GM19468 (cell line): Measurements from ENCODE around the gene CCDC171.
"Not testable (repeated sequence)": the region's sequence is repeated elsewhere in the genome, so short reads cannot be mapped to it uniquely, and the experiment has no call there.

ENCODE experiments used
- ATAC-seq: cut with Tn5 transposase; IDR thresholded peaks from one replicate; pipeline ENCODE4 v1.9.1; 2021; ENCODE audit warnings: mild to moderate bottlenecking, moderate library complexity, moderate number of reproducible peaks; ENCODE audit not compliant: unreplicated experiment; ENCODE audit errors: extremely low read depth

CCDC171 gene

GRCh38 chr9:15549611-15550010 is 3.2 kb upstream of the CCDC171 start:
- ATAC-seq = no peak

DNA sequence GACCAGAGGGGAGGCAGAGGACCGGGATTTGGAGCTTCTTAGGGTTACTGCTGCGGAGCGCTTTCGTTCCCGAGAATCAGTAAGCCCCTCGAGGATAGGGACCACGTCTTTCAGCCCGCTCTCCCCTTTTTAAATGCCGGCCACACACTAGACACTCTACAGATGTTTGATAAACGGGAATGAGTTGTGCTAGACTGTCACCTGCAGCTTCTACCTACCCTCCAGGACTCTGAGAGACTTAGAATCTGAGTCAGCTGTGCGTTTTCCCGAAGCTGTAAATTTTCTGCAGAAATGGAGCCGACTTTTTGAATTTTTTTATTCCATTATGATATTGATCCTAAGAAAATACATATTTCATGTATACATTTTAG is 670 bp downstream of the CCDC171 start:
- no peak for ATAC-seq

DNA sequence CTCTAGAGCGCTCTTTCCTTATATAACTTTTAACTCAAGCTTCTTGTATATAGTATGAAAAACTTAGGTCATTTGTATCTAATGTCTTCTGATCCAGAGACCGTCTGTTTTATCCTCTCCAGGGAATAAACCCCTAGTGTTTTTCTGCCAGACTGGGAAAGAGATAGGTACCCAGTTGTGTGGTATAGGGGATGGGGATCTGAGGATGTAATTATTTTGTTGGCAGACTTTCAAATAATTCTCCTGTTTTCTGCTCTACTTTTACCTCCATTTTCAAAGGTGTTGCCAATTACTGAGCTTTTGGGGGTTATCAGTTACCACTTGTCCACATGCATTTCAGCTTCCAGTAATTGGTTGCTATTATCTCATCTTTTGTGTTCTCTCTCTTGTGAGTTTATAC is 17.9 kb downstream of the CCDC171 start:
- no peak for ATAC-seq

- ATAC-seq = no peak
Observed at GRCh38 chr9:15572200-15572770, 19.4 kb downstream of the CCDC171 start.

- no peak for ATAC-seq
Observed at GRCh38 chr9:15576350-15577050, 23.7 kb downstream of the CCDC171 start.

GRCh38 chr9:15578714-15579113 is 25.9 kb downstream of the CCDC171 start:
- ATAC-seq = no peak

GRCh38 chr9:15584379-15584778 is 31.5 kb downstream of the CCDC171 start:
- ATAC-seq = no peak

- ATAC-seq = no peak
Observed at GRCh38 chr9:15592317-15592716, 39.5 kb downstream of the CCDC171 start.

DNA sequence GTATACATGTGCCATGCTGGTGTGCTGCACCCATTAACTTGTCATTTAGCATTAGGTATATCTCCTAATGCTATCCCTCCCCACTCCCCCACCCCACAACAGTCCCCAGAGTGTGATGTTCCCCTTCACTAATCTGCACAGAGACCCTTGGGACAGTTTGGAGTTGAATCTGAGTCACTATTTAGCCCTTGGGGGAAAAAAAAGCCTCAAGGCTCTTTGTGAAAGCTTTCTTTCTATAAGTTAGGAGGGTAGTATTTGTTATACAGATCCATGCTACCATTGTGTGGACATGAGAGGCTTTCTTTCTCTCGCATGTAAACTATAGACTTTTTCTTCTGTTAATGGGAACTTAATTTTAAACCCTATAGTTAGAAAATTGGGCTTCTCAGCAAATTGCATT is 40.1 kb downstream of the CCDC171 start:
- ATAC-seq = not testable (repeated sequence)

- ATAC-seq = not testable (repeated sequence)
Observed at GRCh38 chr9:15600666-15601330, 48.0 kb downstream of the CCDC171 start.

GRCh38 chr9:15606643-15607472 is 54.0 kb downstream of the CCDC171 start:
- no peak for ATAC-seq

- no peak for ATAC-seq
Observed at GRCh38 chr9:15612962-15613361, 60.1 kb downstream of the CCDC171 start.

- no peak for ATAC-seq
Observed at GRCh38 chr9:15617782-15618181, 64.9 kb downstream of the CCDC171 start.

DNA sequence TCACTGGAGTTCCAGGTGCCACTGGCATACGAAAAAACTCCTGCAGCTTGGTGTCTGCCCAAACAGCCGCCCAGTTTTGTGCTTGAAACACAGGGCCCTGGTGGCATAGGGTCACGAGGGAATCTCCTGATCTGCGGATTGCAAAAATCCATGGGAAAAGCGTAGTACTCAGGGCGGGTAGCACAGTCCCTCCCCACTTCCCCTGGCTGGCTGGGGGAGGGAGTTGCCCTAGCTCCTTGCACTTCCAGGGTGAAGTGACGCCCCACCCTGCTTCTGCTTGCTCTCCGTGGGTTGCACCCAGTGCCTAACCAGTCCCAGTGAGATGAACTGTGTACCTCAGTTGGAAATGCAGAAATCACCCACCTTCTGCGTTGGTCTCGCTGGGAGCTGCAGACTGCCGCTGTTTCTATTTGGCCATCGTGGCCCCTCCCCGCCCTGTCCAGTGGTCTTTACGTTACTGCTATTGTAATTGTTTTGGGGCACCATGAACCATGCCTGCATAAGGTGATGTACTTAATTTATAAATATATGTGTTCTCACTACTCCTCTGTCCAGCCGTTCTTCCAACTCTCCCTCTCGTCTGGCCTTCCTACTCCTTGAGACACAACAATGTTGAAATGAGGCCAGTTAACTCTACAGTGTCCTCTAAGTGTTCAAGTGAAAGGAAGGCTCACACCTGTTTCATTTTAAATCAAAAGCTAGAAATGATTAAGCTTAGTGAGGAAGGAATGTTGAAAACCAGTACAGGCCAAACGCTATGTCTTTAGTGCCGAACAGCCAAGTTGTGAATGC is 65.9 kb downstream of the CCDC171 start:
- no peak for ATAC-seq

- ATAC-seq = no peak
Observed at GRCh38 chr9:15622318-15622971, 69.6 kb downstream of the CCDC171 start.

GRCh38 chr9:15635752-15636151 is 82.9 kb downstream of the CCDC171 start:
- ATAC-seq = no peak

DNA sequence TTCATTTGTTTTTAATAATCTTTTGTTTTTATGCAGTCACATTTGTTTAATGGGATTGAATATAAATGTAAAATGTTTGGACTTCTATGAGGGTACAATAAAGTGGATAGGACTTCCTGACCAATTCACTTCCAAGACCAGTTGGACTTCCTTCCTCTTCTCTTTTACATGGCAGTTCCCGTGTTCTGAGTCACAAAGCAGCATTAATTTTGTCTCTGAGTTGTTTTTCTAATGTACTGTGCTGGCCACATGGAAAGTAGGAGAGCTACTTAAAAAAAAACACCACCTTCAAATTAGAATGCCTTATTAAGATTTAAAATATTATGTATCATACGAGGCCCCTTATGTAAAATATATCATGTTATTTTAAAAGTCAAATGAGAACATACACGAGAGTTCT is 87.3 kb downstream of the CCDC171 start:
- ATAC-seq = no peak

GRCh38 chr9:15641291-15641690 is 88.4 kb downstream of the CCDC171 start:
- ATAC-seq = no peak

GRCh38 chr9:15642369-15642962 is 89.6 kb downstream of the CCDC171 start:
- no peak for ATAC-seq
